Activated CD4-positive, alpha-beta T cell treated with anti-CD3 and anti-CD28 coated beads, Interleukin-2, amount 10 ng/mL, durations not matched to agents 24 days and 14 days (primary cell): ENCODE measurements around the gene CSPG4. TPM values are rescaled to one million over a fixed set of nuclear protein-coding genes. Genes with fewer than 3 reads are reported as not detected.
A peak's percentile ranks its signal among the peaks of the same experiment; 100 is the strongest.
"Not testable (repeated sequence)": the region's sequence is repeated elsewhere in the genome, so short reads cannot be mapped to it uniquely, and the experiment has no call there.

Experiments used
- DNase-seq: peaks from one replicate; pipeline ENCODE4 v3.0.0; 2022
- H3K27ac Mint-ChIP-seq: one replicate; pipeline ENCODE4 v1.8.0; 2022; ENCODE audit warnings: mild to moderate bottlenecking, mixed read lengths
- H3K27me3 Mint-ChIP-seq: one replicate; pipeline ENCODE4 v1.8.0; 2022; ENCODE audit warnings: mixed read lengths
- H3K36me3 Mint-ChIP-seq: one replicate; pipeline ENCODE4 v1.8.0; 2022; ENCODE audit warnings: low read depth, mild to moderate bottlenecking, mixed read lengths
- H3K4me1 Mint-ChIP-seq: one replicate; pipeline ENCODE4 v1.8.0; 2021; ENCODE audit warnings: mixed read lengths
- H3K4me3 Mint-ChIP-seq: one replicate; pipeline ENCODE4 v1.8.0; 2022; ENCODE audit warnings: mild to moderate bottlenecking, moderate library complexity, mixed read lengths
- H3K9me3 Mint-ChIP-seq: one replicate; pipeline ENCODE4 v1.8.0; 2021; ENCODE audit warnings: mixed read lengths
- intact Hi-C: fragments of 100-400 bp; cut with micrococcal nuclease; formaldehyde crosslinking; loops from one replicate; pipeline ENCODE4 v1.15.1; 2023
- total RNA-seq: library from RNA; stranded (reverse); gene quantifications from 2 replicates; pipeline ENCODE4 v1.2.3, GENCODE V29; 2022

The CSPG4 gene
- total RNA-seq: not detected in 2 replicates

GRCh38 chr15:75712668-75713337, at the start of gene CSPG4:
Gene CSPG4 (minus strand): TSS chr15:75712848. CDS start chr15:75712755, 93 bp downstream.
- Mint-ChIP-seq H3K27me3 (peaks cover 19% of the 10 kb centered on the region), H3K4me3 (no peak within 1 kb of the TSS), H3K27ac (no peak within 1 kb of the TSS), H3K4me1 (no peaks in the 10 kb centered on the region), H3K36me3 (no peaks in the 10 kb centered on the region), H3K9me3 (no peaks in the 10 kb centered on the region)
- no peak for DNase-seq
- intact Hi-C loops: no loop called here

GRCh38 chr15:75762357-75762718, 49.7 kb upstream of the CSPG4 start:
- H3K27me3 Mint-ChIP-seq, DNase-seq, intact Hi-C loops, H3K27ac Mint-ChIP-seq, H3K36me3 Mint-ChIP-seq, H3K9me3 Mint-ChIP-seq, H3K4me3 Mint-ChIP-seq: not testable (repeated sequence)
- peaks cover 16% of the 10 kb centered on the region for H3K4me1 Mint-ChIP-seq

GRCh38 chr15:75761446-75762356, 49.1 kb upstream of the CSPG4 start:
- intact Hi-C loops: no loop called here
- no peaks in the 10 kb centered on the region for H3K27me3 Mint-ChIP-seq
- no peak overlapping the region for H3K27ac Mint-ChIP-seq
- DNase-seq: no peak
- no peaks in the 10 kb centered on the region for H3K9me3 Mint-ChIP-seq
- no peaks in the 10 kb centered on the region for H3K36me3 Mint-ChIP-seq
- no peak overlapping the region for H3K4me3 Mint-ChIP-seq
- peaks cover 16% of the 10 kb centered on the region for H3K4me1 Mint-ChIP-seq

DNA sequence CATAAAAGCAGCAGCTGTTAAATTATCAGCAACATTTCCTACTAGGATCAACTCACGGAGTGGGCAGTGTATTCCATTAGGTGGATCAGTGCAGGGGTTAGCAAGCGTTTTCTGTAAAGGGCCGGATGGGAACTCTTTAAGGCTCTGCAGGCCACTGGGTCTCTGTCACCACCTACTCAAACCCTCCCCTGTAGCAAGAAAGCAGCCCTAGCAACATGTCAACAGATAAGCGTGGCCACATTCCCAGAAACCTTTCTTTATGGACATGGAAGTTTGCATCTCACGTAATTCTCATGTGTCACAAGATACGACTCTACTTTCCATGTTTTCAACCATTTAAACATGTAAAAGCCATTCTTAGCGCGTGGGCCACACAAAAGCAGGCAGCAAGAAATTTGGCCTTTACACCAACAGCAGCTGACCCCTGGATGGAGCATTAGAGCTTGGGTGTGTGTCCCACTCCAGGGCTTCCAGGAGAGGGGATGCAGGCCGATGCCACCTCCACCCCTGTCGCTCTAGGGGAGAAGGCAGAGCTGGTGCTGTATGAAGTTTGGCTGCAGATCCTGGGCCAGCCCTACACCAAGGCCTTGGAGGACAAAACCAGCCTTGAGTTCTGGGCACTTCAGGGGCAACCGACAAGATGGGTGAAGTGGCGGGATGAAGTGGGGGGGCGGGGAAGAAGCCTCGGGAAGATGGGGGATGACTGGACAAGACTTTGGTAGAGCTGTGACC, 48.2 kb upstream of the CSPG4 start:
- DNase-seq: no peak
- H3K9me3 Mint-ChIP-seq: no peaks in the 10 kb centered on the region
- H3K36me3 Mint-ChIP-seq: no peaks in the 10 kb centered on the region
- H3K27ac Mint-ChIP-seq: no peak overlapping the region
- intact Hi-C loops: no loop called here
- H3K27me3 Mint-ChIP-seq: no peaks in the 10 kb centered on the region
- peaks cover 16% of the 10 kb centered on the region for H3K4me1 Mint-ChIP-seq
- H3K4me3 Mint-ChIP-seq: no peak overlapping the region

GRCh38 chr15:75760131-75760520, 47.5 kb upstream of the CSPG4 start:
- H3K27me3 Mint-ChIP-seq, H3K36me3 Mint-ChIP-seq, DNase-seq, H3K27ac Mint-ChIP-seq, H3K4me3 Mint-ChIP-seq, H3K9me3 Mint-ChIP-seq, intact Hi-C loops: not testable (repeated sequence)
- peaks cover 16% of the 10 kb centered on the region for H3K4me1 Mint-ChIP-seq

- Mint-ChIP-seq H3K4me3 (peak overlapping the region; percentile 95), H3K27ac (peak overlapping the region; percentile 94), H3K9me3 (no peaks in the 10 kb centered on the region), H3K27me3 (peaks cover 2% of the 10 kb centered on the region), H3K4me1 (peaks cover 16% of the 10 kb centered on the region), H3K36me3 (no peaks in the 10 kb centered on the region)
- intact Hi-C loops: no loop called here
- DNase-seq: no peak
These were observed 46.9 kb upstream of the CSPG4 start for GRCh38 chr15:75759416-75760130.

- intact Hi-C loops: no loop called here
- peaks cover 2% of the 10 kb centered on the region for H3K27me3 Mint-ChIP-seq
These were observed 45.6 kb upstream of the CSPG4 start for GRCh38 chr15:75758071-75758872.

DNA sequence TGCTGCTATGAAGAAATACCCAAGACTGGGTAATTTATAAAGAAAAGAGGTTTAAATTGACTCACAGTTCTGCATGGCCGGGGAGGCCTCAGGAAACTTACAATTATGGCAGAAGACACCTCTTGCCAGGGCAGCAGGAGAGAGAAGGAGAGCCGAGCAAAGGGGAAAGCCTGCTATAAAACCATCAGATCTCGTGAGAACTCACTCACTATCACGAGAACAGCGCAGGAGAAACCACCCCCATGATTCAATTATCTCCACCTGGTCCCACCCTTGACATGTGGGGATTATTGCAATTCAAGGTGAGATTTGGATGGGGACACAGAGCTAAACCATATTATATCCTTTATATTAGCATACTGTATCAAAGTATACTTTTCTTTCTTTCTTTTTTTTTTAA, 42.2 kb upstream of the CSPG4 start:
- H3K27ac Mint-ChIP-seq, H3K27me3 Mint-ChIP-seq, H3K4me3 Mint-ChIP-seq, DNase-seq, H3K9me3 Mint-ChIP-seq, H3K36me3 Mint-ChIP-seq, intact Hi-C loops: not testable (repeated sequence)
- peaks cover 16% of the 10 kb centered on the region for H3K4me1 Mint-ChIP-seq

More at GRCh38 chr15:75758071-75758872, 45.6 kb upstream of the CSPG4 start:
- peak; percentile 91 for DNase-seq
- Mint-ChIP-seq H3K4me1 (peaks cover 16% of the 10 kb centered on the region), H3K36me3 (no peaks in the 10 kb centered on the region), H3K4me3 (peak overlapping the region; percentile 95), H3K27ac (peak overlapping the region; percentile 94), H3K9me3 (no peaks in the 10 kb centered on the region)

DNA sequence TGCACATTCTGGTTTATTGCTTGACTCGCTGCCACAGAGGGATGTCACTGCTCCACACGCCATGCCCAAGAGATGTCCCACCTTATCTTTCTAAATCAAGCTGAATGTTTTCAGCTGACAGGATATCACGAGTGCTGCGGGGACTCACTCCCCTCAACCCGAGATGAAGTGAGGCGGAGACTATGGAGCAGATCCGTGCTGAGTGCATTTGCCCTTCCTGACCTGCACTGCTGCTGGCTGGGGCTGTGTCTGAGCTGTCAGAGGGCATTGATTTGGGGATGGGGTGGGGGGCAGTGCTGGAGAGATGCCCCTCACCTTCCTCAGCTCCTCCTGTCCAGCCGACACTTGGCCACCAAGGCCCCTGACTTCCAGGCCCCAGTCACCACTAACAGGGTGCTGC, 40.5 kb upstream of the CSPG4 start:
- peaks cover 10% of the 10 kb centered on the region for H3K4me1 Mint-ChIP-seq
- no peaks in the 10 kb centered on the region for H3K9me3 Mint-ChIP-seq
- no peaks in the 10 kb centered on the region for H3K36me3 Mint-ChIP-seq
- no peak overlapping the region for H3K27ac Mint-ChIP-seq
- no peak for DNase-seq
- intact Hi-C loops: no loop called here
- no peak overlapping the region for H3K4me3 Mint-ChIP-seq
- peaks cover 5% of the 10 kb centered on the region for H3K27me3 Mint-ChIP-seq

- no peak overlapping the region for H3K27ac Mint-ChIP-seq
- intact Hi-C loops: no loop called here
- no peaks in the 10 kb centered on the region for H3K36me3 Mint-ChIP-seq
- peaks cover 8% of the 10 kb centered on the region for H3K27me3 Mint-ChIP-seq
- no peak for DNase-seq
- no peak overlapping the region for H3K4me3 Mint-ChIP-seq
- H3K9me3 Mint-ChIP-seq: no peaks in the 10 kb centered on the region
- H3K4me1 Mint-ChIP-seq: peaks cover 6% of the 10 kb centered on the region
These were observed 39.2 kb upstream of the CSPG4 start for GRCh38 chr15:75751891-75752290.

DNA sequence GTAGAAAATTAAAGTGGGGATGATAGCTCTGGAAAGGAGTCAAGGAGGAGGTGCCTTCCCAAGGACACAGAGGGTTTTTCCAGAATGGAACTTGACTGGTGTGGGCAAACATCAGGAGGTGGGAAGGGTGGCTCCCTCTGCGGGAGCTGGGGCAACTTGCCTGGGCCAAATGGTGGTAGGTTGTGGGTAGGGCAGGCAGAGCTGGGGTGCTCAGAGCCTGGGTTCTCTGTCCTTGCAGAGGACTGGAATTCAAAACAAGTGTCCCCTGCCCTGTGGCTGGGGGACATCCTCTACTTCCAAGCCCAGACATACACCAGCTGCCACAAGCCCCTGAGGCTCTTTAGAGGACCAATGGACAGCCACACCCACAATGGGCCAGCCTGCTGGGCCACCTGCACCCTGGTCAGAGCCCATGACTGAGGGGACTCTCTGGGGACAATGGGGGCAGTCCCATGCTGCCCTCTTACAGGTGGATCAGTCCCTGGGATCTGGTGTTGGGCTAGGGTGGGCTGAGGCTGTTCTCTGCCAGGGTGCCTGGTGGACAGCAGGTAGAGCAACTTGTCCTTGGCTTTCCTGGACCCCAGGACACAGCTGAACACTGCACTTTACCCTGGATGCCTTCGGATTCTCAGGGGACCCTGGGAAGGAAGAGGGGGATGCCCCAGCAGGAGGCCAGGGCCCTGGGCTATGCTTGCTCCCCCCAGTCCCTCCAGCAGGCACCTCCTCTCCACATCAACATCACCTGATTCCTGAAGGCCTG, 38.6 kb upstream of the CSPG4 start:
- H3K4me1 Mint-ChIP-seq: peaks cover 6% of the 10 kb centered on the region
- H3K4me3 Mint-ChIP-seq: no peak overlapping the region
- no peaks in the 10 kb centered on the region for H3K36me3 Mint-ChIP-seq
- no peak overlapping the region for H3K27ac Mint-ChIP-seq
- no peak for DNase-seq
- peaks cover 11% of the 10 kb centered on the region for H3K27me3 Mint-ChIP-seq
- H3K9me3 Mint-ChIP-seq: no peaks in the 10 kb centered on the region
- intact Hi-C loops: no loop called here

DNA sequence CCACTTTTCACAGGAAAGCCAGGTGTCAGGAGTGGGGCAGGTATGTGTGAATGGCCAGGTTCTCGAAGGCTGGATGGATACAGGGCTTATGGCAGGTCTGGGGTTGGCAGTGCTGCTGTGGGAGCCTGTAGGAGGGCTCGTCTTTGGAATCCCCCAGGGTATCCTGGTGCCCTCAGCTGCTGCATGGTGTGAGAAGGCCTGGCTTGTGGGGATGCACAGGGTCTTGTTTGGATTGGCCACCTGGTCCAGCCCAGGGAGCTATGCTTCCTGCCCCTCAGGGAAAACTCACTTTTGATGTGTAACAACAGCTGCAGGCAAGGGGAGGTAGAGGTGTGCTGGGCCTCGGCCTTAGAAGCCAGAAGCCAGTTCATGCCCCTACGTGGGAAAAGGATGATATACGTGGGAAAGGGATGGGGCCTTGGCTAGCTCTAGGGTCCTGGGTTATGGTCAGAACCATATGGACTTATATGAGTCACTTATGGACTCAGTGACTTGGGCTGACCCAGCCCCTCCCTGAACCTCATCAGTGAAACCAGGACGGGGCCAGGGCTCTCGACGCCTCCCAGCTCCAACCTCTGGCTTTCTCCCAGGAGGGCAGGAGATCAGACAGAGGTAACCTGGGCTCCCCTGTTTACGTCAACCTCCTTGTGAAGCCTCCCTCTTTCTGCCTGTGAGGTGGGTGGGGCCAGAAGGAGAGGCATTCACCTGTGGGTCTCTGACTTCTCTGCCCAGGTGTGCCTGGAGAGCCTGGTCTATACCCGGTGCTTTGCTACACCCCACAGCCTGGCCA, 37.8 kb upstream of the CSPG4 start:
- Mint-ChIP-seq H3K4me1 (peaks cover 6% of the 10 kb centered on the region), H3K4me3 (no peak overlapping the region), H3K27ac (no peak overlapping the region), H3K27me3 (peaks cover 18% of the 10 kb centered on the region), H3K9me3 (no peaks in the 10 kb centered on the region), H3K36me3 (no peaks in the 10 kb centered on the region)
- DNase-seq: no peak
- intact Hi-C loops: no loop called here
